HL-60 (cell line): ENCODE data around the gene AURKA.

Experiments used
- DNase-seq, 2 experiments: peaks; one replicate each; pipeline ENCODE4 v3.0.0-alpha.2; 2010 to 2020; ENCODE audit warnings: low read depth in 1 of 2, low spot score in 1 of 2
- H3K27ac ChIP-seq: fragments of 250-450 bp; sonication (Bioruptor Pico); replicated peaks from 2 replicates; pipeline ENCODE4 v1.5.1; 2020; ENCODE audit warnings: mild to moderate bottlenecking, moderate library complexity
- H3K27me3 ChIP-seq: fragments of 250-450 bp; sonication (Bioruptor Pico); 2 replicates; pipeline ENCODE4 v1.5.1; 2021; ENCODE audit warnings: mild to moderate bottlenecking, moderate library complexity; ENCODE audit not compliant: insufficient read depth, poor library complexity, severe bottlenecking
- H3K4me3 ChIP-seq: replicated peaks from 2 replicates; pipeline ENCODE4 v1.5.1; 2011; ENCODE audit warnings: mild to moderate bottlenecking, control low read depth, low read length; ENCODE audit not compliant: insufficient read depth
- CTCF ChIP-seq: IDR thresholded peaks from one replicate; pipeline ENCODE4 v1.5.1; 2011; ENCODE audit warnings: low read length, control low read depth, inconsistent platforms; ENCODE audit not compliant: insufficient read depth
- GABPA ChIP-seq: IDR thresholded peaks from 2 replicates; pipeline ENCODE4 v1.6.1; 2012; ENCODE audit warnings: low read depth
- POLR2AphosphoS5 ChIP-seq: IDR thresholded peaks from 2 replicates; pipeline ENCODE4 v1.6.1; 2012; ENCODE audit warnings: low read depth
- REST ChIP-seq: IDR thresholded peaks from 2 replicates; pipeline ENCODE4 v1.6.1; 2012; ENCODE audit warnings: low read depth; ENCODE audit not compliant: insufficient replicate concordance
- SPI1 ChIP-seq: IDR thresholded peaks from 2 replicates; pipeline ENCODE4 v1.6.1; 2012; ENCODE audit warnings: low read depth, mild to moderate bottlenecking, borderline replicate concordance

Gene AURKA

GRCh38 chr20:56362833-56363413 is 29.1 kb downstream of the AURKA start:
- no peak for DNase-seq

GRCh38 chr20:56361900-56362299 is 30.1 kb downstream of the AURKA start:
- Histone ChIP-seq H3K27me3 (no peaks in the 10 kb centered on the region), H3K27ac (no peak overlapping the region), H3K4me3 (no peak overlapping the region)
- no peak for TF ChIP-seq REST
- no peak for TF ChIP-seq GABPA
- TF ChIP-seq SPI1 = no peak
- no peak for TF ChIP-seq POLR2AphosphoS5
- no peak for TF ChIP-seq CTCF
- DNase-seq = no peak

More at GRCh38 chr20:56362833-56363413, 29.1 kb downstream of the AURKA start:
- Histone ChIP-seq H3K27ac (no peak overlapping the region), H3K4me3 (no peak overlapping the region), H3K27me3 (no peaks in the 10 kb centered on the region)
- TF ChIP-seq CTCF (no peak), REST (no peak), POLR2AphosphoS5 (no peak), GABPA (no peak), SPI1 (no peak)

- H3K4me3 ChIP-seq = no peak overlapping the region
- no peak for DNase-seq
- no peak overlapping the region for H3K27ac ChIP-seq
- TF ChIP-seq GABPA (no peak), SPI1 (no peak), REST (no peak), CTCF (no peak), POLR2AphosphoS5 (no peak)
- no peaks in the 10 kb centered on the region for H3K27me3 ChIP-seq
Observed at GRCh38 chr20:56360908-56361205, 31.2 kb downstream of the AURKA start.
